Measurements from ENCODE around the gene PROX1.

GRCh38 chr1:213977909-213978308 lies 9.9 kb upstream of the PROX1 start:
- no peak for TF ChIP-seq POLR2A (IDR thresholded peaks at IDR 0.05)
- TF ChIP-seq, protein P1, sequence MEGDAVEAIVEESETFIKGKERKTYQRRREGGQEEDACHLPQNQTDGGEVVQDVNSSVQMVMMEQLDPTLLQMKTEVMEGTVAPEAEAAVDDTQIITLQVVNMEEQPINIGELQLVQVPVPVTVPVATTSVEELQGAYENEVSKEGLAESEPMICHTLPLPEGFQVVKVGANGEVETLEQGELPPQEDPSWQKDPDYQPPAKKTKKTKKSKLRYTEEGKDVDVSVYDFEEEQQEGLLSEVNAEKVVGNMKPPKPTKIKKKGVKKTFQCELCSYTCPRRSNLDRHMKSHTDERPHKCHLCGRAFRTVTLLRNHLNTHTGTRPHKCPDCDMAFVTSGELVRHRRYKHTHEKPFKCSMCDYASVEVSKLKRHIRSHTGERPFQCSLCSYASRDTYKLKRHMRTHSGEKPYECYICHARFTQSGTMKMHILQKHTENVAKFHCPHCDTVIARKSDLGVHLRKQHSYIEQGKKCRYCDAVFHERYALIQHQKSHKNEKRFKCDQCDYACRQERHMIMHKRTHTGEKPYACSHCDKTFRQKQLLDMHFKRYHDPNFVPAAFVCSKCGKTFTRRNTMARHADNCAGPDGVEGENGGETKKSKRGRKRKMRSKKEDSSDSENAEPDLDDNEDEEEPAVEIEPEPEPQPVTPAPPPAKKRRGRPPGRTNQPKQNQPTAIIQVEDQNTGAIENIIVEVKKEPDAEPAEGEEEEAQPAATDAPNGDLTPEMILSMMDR (IDR thresholded peaks at IDR 0.05): no peak
